ENCODE results near the gene RBM43. TPM values are rescaled to one million over a fixed set of nuclear protein-coding genes. Genes with fewer than 3 reads are reported as not detected.

RBM43 gene
- polyA plus RNA-seq, 1 of the 3 experiments (the other 2 are of a cell fraction), result 2.0 TPM

DNA sequence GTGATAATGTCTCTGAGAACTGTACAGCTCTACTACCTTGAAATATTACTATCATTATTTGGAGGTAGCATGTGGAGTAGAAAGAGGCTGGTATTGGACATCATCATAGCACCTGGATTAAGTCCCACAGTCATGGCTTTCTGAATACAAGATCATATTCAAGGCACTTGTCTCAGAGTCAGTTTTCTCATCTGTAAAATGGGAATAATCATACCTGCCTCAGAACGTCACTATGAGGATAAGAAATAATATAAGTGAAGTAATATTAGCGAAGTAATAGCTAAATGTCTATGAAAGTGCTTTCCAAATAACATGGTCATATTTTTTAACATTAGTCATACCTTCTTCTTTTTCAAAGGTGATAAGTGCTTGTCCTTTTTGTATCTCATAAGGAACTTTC is 16.8 kb upstream of the RBM43 start:
- Histone ChIP-seq H3F3A (replicated peaks; ENCODE audit: insufficient read depth) (no peaks in the 10 kb centered on the region), H3K4me2 (no peak overlapping the region), H2AFZ (ENCODE audit: low read depth) (no peak overlapping the region), H3K9me2 (no peaks in the 10 kb centered on the region), H3K9ac (no peak overlapping the region), H3K27ac (ENCODE audit: low read depth in 2 of 2, low read length in 1 of 2) (no peak overlapping the region), H3K27me3 (ENCODE audit: insufficient read depth) (no peaks in the 10 kb centered on the region), H3K79me2 (ENCODE audit: insufficient read depth) (no peaks in the 10 kb centered on the region), H3K9me3 (no peaks in the 10 kb centered on the region), H3K4me3 (ENCODE audit: low read depth in 2 of 2, low read length in 1 of 2) (no peak overlapping the region), H4K20me1 (ENCODE audit: insufficient read depth) (no peaks in the 10 kb centered on the region), H3K4me1 (ENCODE audit: control insufficient read depth in 1 of 2, insufficient read depth in 2 of 2, low read depth in 1 of 2, low read length in 1 of 2) (no peaks in the 10 kb centered on the region), H3K36me3 (replicated peaks in 1 of 2; ENCODE audit: control insufficient read depth in 1 of 2, insufficient read depth in 2 of 2, low read length in 1 of 2) (no peaks in the 10 kb centered on the region)
- ChIA-PET POLR2A (no interaction called here), CTCF (no interaction called here)
- 94% methylated on average over 2 of the region's 2 CpGs for WGBS (ENCODE audit: low lambda C conversion rate)
- TF ChIP-seq FOXJ3 (CRISPR knock-in tag; IDR thresholded peaks at IDR 0.05) (no peak), GATA2 (CRISPR knock-in tag; IDR thresholded peaks at IDR 0.05) (no peak), POLR2AphosphoS5 (IDR thresholded peaks at IDR 0.05; ENCODE audit: low read depth, low read length) (no peak), GABPA (IDR thresholded peaks at IDR 0.05; ENCODE audit: low read depth) (no peak), EP300 (IDR thresholded peaks at IDR 0.05; ENCODE audit: borderline replicate concordance in 1 of 2, low read depth in 1 of 2, low read length in 1 of 2) (no peak), RAD21 (IDR thresholded peaks at IDR 0.05; ENCODE audit: low read length) (no peak), USF1 (IDR thresholded peaks at IDR 0.05; ENCODE audit: borderline replicate concordance, low read depth) (no peak), RFX5 (IDR thresholded peaks at IDR 0.05; ENCODE audit: low read length) (no peak), SIN3A (IDR thresholded peaks at IDR 0.05; ENCODE audit: borderline replicate concordance, low read depth, low read length) (no peak), FOXM1 (IDR thresholded peaks at IDR 0.05; ENCODE audit: low read depth) (no peak), EZH2phosphoT487 (IDR thresholded peaks at IDR 0.05; ENCODE audit: borderline replicate concordance, low read depth) (no peak), CHD2 (IDR thresholded peaks at IDR 0.05; ENCODE audit: low read length, partially characterized antibody) (no peak), IRF3 (IDR thresholded peaks at IDR 0.05; ENCODE audit: low read depth, low read length) (no peak), SMC3 (IDR thresholded peaks at IDR 0.05; ENCODE audit: low read depth, low read length) (no peak), MXI1 (IDR thresholded peaks at IDR 0.05; ENCODE audit: low read depth, low read length) (no peak)
- TF ChIP-seq, protein P1, sequence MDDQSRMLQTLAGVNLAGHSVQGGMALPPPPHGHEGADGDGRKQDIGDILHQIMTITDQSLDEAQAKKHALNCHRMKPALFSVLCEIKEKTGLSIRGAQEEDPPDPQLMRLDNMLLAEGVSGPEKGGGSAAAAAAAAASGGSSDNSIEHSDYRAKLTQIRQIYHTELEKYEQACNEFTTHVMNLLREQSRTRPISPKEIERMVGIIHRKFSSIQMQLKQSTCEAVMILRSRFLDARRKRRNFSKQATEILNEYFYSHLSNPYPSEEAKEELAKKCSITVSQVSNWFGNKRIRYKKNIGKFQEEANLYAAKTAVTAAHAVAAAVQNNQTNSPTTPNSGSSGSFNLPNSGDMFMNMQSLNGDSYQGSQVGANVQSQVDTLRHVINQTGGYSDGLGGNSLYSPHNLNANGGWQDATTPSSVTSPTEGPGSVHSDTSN (IDR thresholded peaks at IDR 0.05), result no peak
- TF ChIP-seq, protein P2, sequence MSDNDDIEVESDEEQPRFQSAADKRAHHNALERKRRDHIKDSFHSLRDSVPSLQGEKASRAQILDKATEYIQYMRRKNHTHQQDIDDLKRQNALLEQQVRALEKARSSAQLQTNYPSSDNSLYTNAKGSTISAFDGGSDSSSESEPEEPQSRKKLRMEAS (IDR thresholded peaks at IDR 0.05; ENCODE audit: low read depth), result no peak
- TF ChIP-seq, protein P3, sequence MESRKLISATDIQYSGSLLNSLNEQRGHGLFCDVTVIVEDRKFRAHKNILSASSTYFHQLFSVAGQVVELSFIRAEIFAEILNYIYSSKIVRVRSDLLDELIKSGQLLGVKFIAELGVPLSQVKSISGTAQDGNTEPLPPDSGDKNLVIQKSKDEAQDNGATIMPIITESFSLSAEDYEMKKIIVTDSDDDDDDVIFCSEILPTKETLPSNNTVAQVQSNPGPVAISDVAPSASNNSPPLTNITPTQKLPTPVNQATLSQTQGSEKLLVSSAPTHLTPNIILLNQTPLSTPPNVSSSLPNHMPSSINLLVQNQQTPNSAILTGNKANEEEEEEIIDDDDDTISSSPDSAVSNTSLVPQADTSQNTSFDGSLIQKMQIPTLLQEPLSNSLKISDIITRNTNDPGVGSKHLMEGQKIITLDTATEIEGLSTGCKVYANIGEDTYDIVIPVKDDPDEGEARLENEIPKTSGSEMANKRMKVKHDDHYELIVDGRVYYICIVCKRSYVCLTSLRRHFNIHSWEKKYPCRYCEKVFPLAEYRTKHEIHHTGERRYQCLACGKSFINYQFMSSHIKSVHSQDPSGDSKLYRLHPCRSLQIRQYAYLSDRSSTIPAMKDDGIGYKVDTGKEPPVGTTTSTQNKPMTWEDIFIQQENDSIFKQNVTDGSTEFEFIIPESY (IDR thresholded peaks at IDR 0.05; ENCODE audit: borderline replicate concordance, low read depth), result no peak
- TF ChIP-seq, protein P4, sequence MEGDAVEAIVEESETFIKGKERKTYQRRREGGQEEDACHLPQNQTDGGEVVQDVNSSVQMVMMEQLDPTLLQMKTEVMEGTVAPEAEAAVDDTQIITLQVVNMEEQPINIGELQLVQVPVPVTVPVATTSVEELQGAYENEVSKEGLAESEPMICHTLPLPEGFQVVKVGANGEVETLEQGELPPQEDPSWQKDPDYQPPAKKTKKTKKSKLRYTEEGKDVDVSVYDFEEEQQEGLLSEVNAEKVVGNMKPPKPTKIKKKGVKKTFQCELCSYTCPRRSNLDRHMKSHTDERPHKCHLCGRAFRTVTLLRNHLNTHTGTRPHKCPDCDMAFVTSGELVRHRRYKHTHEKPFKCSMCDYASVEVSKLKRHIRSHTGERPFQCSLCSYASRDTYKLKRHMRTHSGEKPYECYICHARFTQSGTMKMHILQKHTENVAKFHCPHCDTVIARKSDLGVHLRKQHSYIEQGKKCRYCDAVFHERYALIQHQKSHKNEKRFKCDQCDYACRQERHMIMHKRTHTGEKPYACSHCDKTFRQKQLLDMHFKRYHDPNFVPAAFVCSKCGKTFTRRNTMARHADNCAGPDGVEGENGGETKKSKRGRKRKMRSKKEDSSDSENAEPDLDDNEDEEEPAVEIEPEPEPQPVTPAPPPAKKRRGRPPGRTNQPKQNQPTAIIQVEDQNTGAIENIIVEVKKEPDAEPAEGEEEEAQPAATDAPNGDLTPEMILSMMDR (IDR thresholded peaks at IDR 0.05), result no peak
- TF ChIP-seq, protein P5, sequence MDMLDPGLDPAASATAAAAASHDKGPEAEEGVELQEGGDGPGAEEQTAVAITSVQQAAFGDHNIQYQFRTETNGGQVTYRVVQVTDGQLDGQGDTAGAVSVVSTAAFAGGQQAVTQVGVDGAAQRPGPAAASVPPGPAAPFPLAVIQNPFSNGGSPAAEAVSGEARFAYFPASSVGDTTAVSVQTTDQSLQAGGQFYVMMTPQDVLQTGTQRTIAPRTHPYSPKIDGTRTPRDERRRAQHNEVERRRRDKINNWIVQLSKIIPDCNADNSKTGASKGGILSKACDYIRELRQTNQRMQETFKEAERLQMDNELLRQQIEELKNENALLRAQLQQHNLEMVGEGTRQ (IDR thresholded peaks at IDR 0.05; ENCODE audit: borderline replicate concordance, low read depth, low read length), result no peak
- no peak for DNase-seq
